K562 (cell line): Measurements from ENCODE around the gene TPCN1. TPM values are rescaled to one million over a fixed set of nuclear protein-coding genes. Genes with fewer than 3 reads are reported as not detected.

ENCODE experiments used
- ATAC-seq: fragments of 200-7000 bp; cut with Tn5 transposase; 3 replicates; pipeline ENCODE4 v1.9.1; 2020; ENCODE audit warnings: moderate library complexity
- BruUV-seq: library from RNA; stranded (reverse); fragments of 400-500 nt; replicated peaks from 2 replicates; lab custom pipeline; 2021; lab: Mats Ljungman, UMichigan
- CTCF ChIA-PET: fragments of 300-600 bp; formaldehyde crosslinking; extraction: SDS; loops from one replicate; lab custom pipeline; 2021; ENCODE audit warnings: low intra/inter-chr PET ratio; lab: Yijun Ruan, JAX
- POLR2A ChIA-PET: fragments of 300-600, 350-650 bp; sonication (Branson Sonifier 250); formaldehyde crosslinking; extraction: SDS; loops from one replicate; lab custom pipeline; 2021; ENCODE audit warnings: antibody characterized with exemption, inconsistent platforms; lab: Yijun Ruan, JAX
- DNase-seq, 4 experiments: peaks; one replicate each; pipeline versions ENCODE4 v3.0.0 to v3.0.0-alpha.2; 2011 to 2018; ENCODE audit warnings: low spot score in 3 of 4, mixed read lengths in 3 of 4; ENCODE audit errors: extremely low read depth in 1 of 4
- FAIRE-seq: peaks from 2 replicates; lab custom pipeline; 2011; peaks lifted over from hg19 to GRCh38; lab: Jason Lieb, UNC
- H2AFZ ChIP-seq: 2 replicates; pipeline ENCODE4 v1.6.0; 2011; ENCODE audit warnings: low read depth, low read length, control low read depth, inconsistent platforms
- H3K27ac ChIP-seq: fragments of 200-600 bp; 3 replicates; pipeline ENCODE4 v1.8.0; 2011; ENCODE audit warnings: low read depth, mild to moderate bottlenecking, control low read depth, inconsistent platforms, low read length, moderate library complexity, mixed read lengths; ENCODE audit errors: extremely low read depth
- H3K27me3 ChIP-seq, 2 experiments: fragments of 300-600 bp in 1 of 2; 2 replicates in 1 of 2; 3 replicates in 1 of 2; pipeline versions ENCODE4 v1.6.0 to v1.8.0; 2011; ENCODE audit warnings: inconsistent platforms in 2 of 2, low read length in 2 of 2, mild to moderate bottlenecking in 1 of 2, mixed read lengths in 1 of 2, moderate library complexity in 1 of 2; ENCODE audit not compliant: control insufficient read depth in 2 of 2, insufficient read depth in 2 of 2
- H3K36me3 ChIP-seq: fragments of 300-600 bp; 3 replicates; pipeline ENCODE4 v1.8.0; 2011; ENCODE audit warnings: mild to moderate bottlenecking, low read length, inconsistent platforms; ENCODE audit not compliant: control insufficient read depth, insufficient read depth
- H3K4me1 ChIP-seq, 2 experiments: fragments of 200-600 bp in 1 of 2; replicated peaks in 1 of 2; 2 replicates in 1 of 2; 3 replicates in 1 of 2; pipeline versions ENCODE4 v1.5.1 to v1.8.0; 2011; ENCODE audit warnings: inconsistent platforms in 2 of 2, low read length in 2 of 2, mild to moderate bottlenecking in 1 of 2, mixed read lengths in 1 of 2, moderate library complexity in 1 of 2; ENCODE audit not compliant: control insufficient read depth in 2 of 2, insufficient read depth in 2 of 2
- H3K4me2 ChIP-seq: 2 replicates; pipeline ENCODE4 v1.6.1; 2011; ENCODE audit warnings: low read length, control low read depth, inconsistent platforms, mixed read lengths; ENCODE audit not compliant: insufficient read depth
- H3K4me3 ChIP-seq: fragments of 200-600 bp; sonication (generic), shearing (Covaris generic); 2 replicates; pipeline ENCODE4 v1.5.1; 2016; ENCODE audit warnings: control low read depth, inconsistent platforms
- H3K79me2 ChIP-seq: fragments of 200-600 bp; 3 replicates; pipeline ENCODE4 v1.8.0; 2011; ENCODE audit warnings: low read length, inconsistent platforms; ENCODE audit not compliant: control insufficient read depth, insufficient read depth
- H3K9ac ChIP-seq, 2 experiments: 2 replicates each; pipeline versions ENCODE4 v1.6.0 to v1.6.1; 2011; ENCODE audit warnings: low read depth in 2 of 2, low read length in 2 of 2, control low read depth in 1 of 2, inconsistent platforms in 1 of 2, mild to moderate bottlenecking in 1 of 2, mixed read lengths in 1 of 2; ENCODE audit not compliant: insufficient read depth in 1 of 2
- H3K9me1 ChIP-seq: one replicate; pipeline ENCODE4 v1.6.0; 2011; ENCODE audit warnings: inconsistent platforms, mild to moderate bottlenecking, low read length, moderate library complexity; ENCODE audit not compliant: control insufficient read depth, insufficient read depth
- H3K9me3 ChIP-seq: replicated peaks from 2 replicates; pipeline ENCODE4 v1.5.1; 2011; ENCODE audit warnings: low read depth, low read length, inconsistent platforms; ENCODE audit not compliant: control insufficient read depth, insufficient read depth
- H4K20me1 ChIP-seq: replicated peaks from 2 replicates; pipeline ENCODE4 v1.6.1; 2011; ENCODE audit warnings: low read length, inconsistent platforms, mixed read lengths; ENCODE audit not compliant: control insufficient read depth, insufficient read depth
- CBFA2T2 ChIP-seq: fragments of 450-650 bp; conservative IDR thresholded peaks from 2 replicates; pipeline ENCODE4 v1.6.1; 2017; ENCODE audit warnings: mild to moderate bottlenecking
- CBFA2T3 ChIP-seq: fragments of 450-650 bp; IDR thresholded peaks from 2 replicates; pipeline ENCODE4 v1.6.1; 2017
- CBX1 ChIP-seq: sonication (generic); IDR thresholded peaks from 2 replicates; pipeline ENCODE4 v1.6.1; 2016; ENCODE audit warnings: antibody characterized with exemption, low read depth, mild to moderate bottlenecking
- ETV1 ChIP-seq: fragments of 450-650 bp; conservative IDR thresholded peaks from 2 replicates; pipeline ENCODE4 v1.6.1; 2016; ENCODE audit warnings: missing genetic modification characterization, control low read depth, low read depth, missing compliant biosample characterization
- ETV5 ChIP-seq: sonication (generic); formaldehyde crosslinking; IDR thresholded peaks from 2 replicates; pipeline ENCODE4 v1.4.0; 2020; ENCODE audit warnings: low read depth, mild to moderate bottlenecking, missing genetic modification reagents
- GABPA ChIP-seq: fragments of 200-800 bp; sonication (Bioruptor generic); conservative IDR thresholded peaks from 2 replicates; pipeline ENCODE4 v1.6.1; 2016; ENCODE audit warnings: low read depth, missing genetic modification characterization, missing compliant biosample characterization
- GABPB1 ChIP-seq: sonication (generic); formaldehyde crosslinking; IDR thresholded peaks from 2 replicates; pipeline ENCODE4 v1.8.0; 2022; ENCODE audit warnings: mild to moderate bottlenecking, missing genetic modification reagents
- LCOR ChIP-seq: sonication (generic); formaldehyde crosslinking; IDR thresholded peaks from 2 replicates; pipeline ENCODE4 v1.8.0; 2022; ENCODE audit warnings: mild to moderate bottlenecking, missing genetic modification reagents
- NCOR1 ChIP-seq: fragments of 450-650 bp; IDR thresholded peaks from 2 replicates; pipeline ENCODE4 v1.6.1; 2016; ENCODE audit warnings: mild to moderate bottlenecking, moderate library complexity
- POLR2B ChIP-seq: fragments of 450-650 bp; IDR thresholded peaks from 2 replicates; pipeline ENCODE4 v1.6.1; 2018; ENCODE audit warnings: low read depth; ENCODE audit not compliant: partially characterized antibody
- SIRT6 ChIP-seq: IDR thresholded peaks from one replicate; pipeline ENCODE4 v1.6.1; 2012; ENCODE audit warnings: low read depth, mild to moderate bottlenecking, control low read depth, inconsistent platforms, low read length, moderate library complexity
- SMARCA4 ChIP-seq: fragments of 450-650 bp; IDR thresholded peaks from 2 replicates; pipeline ENCODE4 v1.6.1; 2016
- TCF3 ChIP-seq: sonication (generic); formaldehyde crosslinking; IDR thresholded peaks from 2 replicates; pipeline ENCODE4 v1.4.0; 2020; ENCODE audit warnings: mild to moderate bottlenecking, missing genetic modification reagents
- TOE1 ChIP-seq, 2 experiments: fragments of 450-650 bp in 1 of 2; sonication (generic) in 1 of 2; formaldehyde crosslinking in 1 of 2; IDR thresholded peaks; 2 replicates each; pipeline versions ENCODE4 v1.7.1 to v1.8.0; 2016 to 2022; ENCODE audit warnings: borderline replicate concordance in 2 of 2, mild to moderate bottlenecking in 2 of 2, antibody characterized with exemption in 1 of 2, inconsistent platforms in 1 of 2, low read depth in 1 of 2, missing genetic modification reagents in 1 of 2, moderate library complexity in 1 of 2
- YY1 ChIP-seq, 3 experiments: IDR thresholded peaks; 2 replicates each; pipeline ENCODE4 v1.6.1; 2011; ENCODE audit warnings: low read length in 2 of 3, mild to moderate bottlenecking in 2 of 3, moderate library complexity in 2 of 3, borderline replicate concordance in 1 of 3, control low read depth in 1 of 3, low read depth in 1 of 3; ENCODE audit not compliant: insufficient read depth in 3 of 3, insufficient replicate concordance in 2 of 3, control insufficient read depth in 1 of 3, insufficient read length in 1 of 3; ENCODE audit errors: extremely low read depth in 1 of 3
- WGBS: fragments of 100-300 bp; shearing (Covaris generic); methylation state at CpG from one replicate; pipeline ENCODE4 v1.1.6; 2016; ENCODE audit warnings: low coverage, mixed read lengths; ENCODE audit not compliant: insufficient coverage; ENCODE audit errors: missing lambda C conversion rate; 5-methylcytosine and 5-hydroxymethylcytosine counted together
- in situ Hi-C: fragments of 300-500 bp; cut with MboI; formaldehyde crosslinking; loops from 4 replicates; pipeline ENCODE4 v1.15.0; 2018; ENCODE audit warnings: inconsistent platforms, mixed read lengths
- intact Hi-C: fragments of 100-400 bp; cut with micrococcal nuclease; formaldehyde crosslinking; loops from 2 replicates; pipeline ENCODE4 v1.14.2; 2022
- polyA plus RNA-seq, 8 experiments: library from polyadenylated mRNA; depleted of rRNA in 4 of 8; stranded (reverse) in 5 of 8; unstranded in 3 of 8; fragments of >200 nt; fragmentation: Nextera tagmentation in 2 of 8; fragmentation: Illumina TruSeq in 1 of 8; extraction: Ambion mirVana in 2 of 8; extraction: Trizol in 1 of 8; gene quantifications; 2 replicates each; pipeline versions ENCODE4 v1.2.1 to v1.2.3, GENCODE V29; 2011 to 2014; ENCODE audit warnings: inconsistent platforms in 1 of 8, missing spikeins in 1 of 8
- total RNA-seq, 7 experiments: library from RNA; depleted of rRNA in 6 of 7; stranded (reverse); fragments of >200 nt in 6 of 7; fragmentation: Illumina TruSeq in 2 of 7; extraction: Trizol in 2 of 7; gene quantifications; 2 replicates each; pipeline versions ENCODE4 v1.2.1 to v1.2.3, GENCODE V29; 2011 to 2021; ENCODE audit warnings: low replicate concordance in 1 of 7
- TF ChIP-seq, protein P1 (sequence below): sonication (generic); formaldehyde crosslinking; IDR thresholded peaks from 2 replicates; pipeline ENCODE4 v1.8.0; 2023; ENCODE audit warnings: mild to moderate bottlenecking, missing genetic modification reagents
- TF ChIP-seq, protein P2 (sequence below): fragments of 450-650 bp; formaldehyde crosslinking; IDR thresholded peaks from 2 replicates; pipeline ENCODE4 v1.4.0; 2020; ENCODE audit warnings: mild to moderate bottlenecking, moderate library complexity

Gene TPCN1
- total and polyA plus RNA-seq, 9 of the 15 experiments (the other 6 are each of a cell fraction or from before 2014, with no cell fraction given): 0.80 to 23.8 (median 7.4) TPM

DNA sequence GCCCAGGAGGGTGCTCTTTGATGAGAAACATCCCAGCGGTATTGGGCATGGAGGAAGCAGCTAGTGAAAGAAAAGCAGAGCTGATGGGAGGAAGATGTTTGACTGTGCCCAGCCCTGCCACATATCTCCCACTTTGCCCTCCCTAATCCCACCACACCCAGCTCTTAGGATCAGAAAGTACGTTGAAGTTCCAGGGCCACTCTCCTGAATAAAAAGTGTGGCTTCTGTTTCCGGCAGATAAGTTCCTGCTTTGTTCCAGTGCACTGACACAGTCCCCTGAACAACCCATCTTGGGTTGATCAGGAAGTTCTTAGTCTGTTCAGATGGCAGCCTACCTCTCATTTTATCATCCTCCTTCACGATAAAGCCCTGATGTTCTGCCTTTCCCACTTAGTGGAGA is 16.5 kb downstream of the TPCN1 start:
- Histone ChIP-seq H3K27me3 (no peaks in the 10 kb centered on the region), H3K9ac (peak overlapping the region; percentile 20 to 69; a peak in 3 of 4 replicates), H3K27ac (peak overlapping the region; percentile 59), H2AFZ (no peak overlapping the region), H3K4me1 (peaks cover 29 to 38% of the 10 kb centered on the region in 2 experiments), H4K20me1 (no peaks in the 10 kb centered on the region), H3K79me2 (no peaks in the 10 kb centered on the region), H3K4me2 (peak overlapping the region; percentile 45), H3K9me3 (no peaks in the 10 kb centered on the region), H3K4me3 (no peak overlapping the region), H3K36me3 (peaks cover 40% of the 10 kb centered on the region), H3K9me1 (no peaks in the 10 kb centered on the region)
- POLR2A ChIA-PET: interaction anchor here (0.8 to 3.4 kb wide), 3 partner anchors 8 to 15 kb away, joined by 3 to 25 read pairs (median 10); no protein-coding TSS in a partner anchor
- BruUV-seq: no TSS peak
- DNase-seq (peak; percentile 41 to 64 (median 44)), ATAC-seq (peak; percentile 82), FAIRE-seq (peak; percentile 68)
- in situ Hi-C loops (no loop called here), intact Hi-C loops (loop anchor here (5.0 kb wide), 1 partner anchor 40 kb away; no protein-coding TSS in a partner anchor)
- 17% methylated on average over 4 of the region's 4 CpGs for WGBS
- CTCF ChIA-PET: no interaction called here
- TF ChIP-seq CBX1 (no peak), CBFA2T3 (peak; percentile 75), TOE1 (IDR thresholded peaks at IDR 0.05; ENCODE audit: borderline replicate concordance) (no peak), TOE1 (CRISPR knock-in tag; IDR thresholded peaks at IDR 0.05; ENCODE audit: borderline replicate concordance, low read depth) (no peak), GABPA (tag) (peak; percentile 51; the same call in 1 of the 2 replicates), SMARCA4 (peak; percentile 42), YY1 (IDR thresholded peaks at IDR 0.05; ENCODE audit: borderline replicate concordance in 1 of 3, control insufficient read depth in 1 of 3, extremely low read depth in 1 of 3, insufficient read depth in 3 of 3, insufficient read length in 1 of 3, insufficient replicate concordance in 2 of 3, low read depth in 1 of 3, low read length in 2 of 3) (peak in 1 of 3 experiments; percentile 11), TCF3 (CRISPR knock-in tag) (peak; percentile 76), ETV1 (peak; percentile 86), POLR2B (no peak), ETV5 (0 out of 2 replicates have a peak, but pooled peaks have one; percentile 26), CBFA2T2 (peak; percentile 48; the same call in 1 of the 2 replicates), LCOR (peak; percentile 51; the same call in 1 of the 2 replicates), GABPB1 (CRISPR knock-in tag) (peak; percentile 64), NCOR1 (peak; percentile 30; the same call in 1 of the 2 replicates), SIRT6 (no peak)
- TF ChIP-seq, protein P1, sequence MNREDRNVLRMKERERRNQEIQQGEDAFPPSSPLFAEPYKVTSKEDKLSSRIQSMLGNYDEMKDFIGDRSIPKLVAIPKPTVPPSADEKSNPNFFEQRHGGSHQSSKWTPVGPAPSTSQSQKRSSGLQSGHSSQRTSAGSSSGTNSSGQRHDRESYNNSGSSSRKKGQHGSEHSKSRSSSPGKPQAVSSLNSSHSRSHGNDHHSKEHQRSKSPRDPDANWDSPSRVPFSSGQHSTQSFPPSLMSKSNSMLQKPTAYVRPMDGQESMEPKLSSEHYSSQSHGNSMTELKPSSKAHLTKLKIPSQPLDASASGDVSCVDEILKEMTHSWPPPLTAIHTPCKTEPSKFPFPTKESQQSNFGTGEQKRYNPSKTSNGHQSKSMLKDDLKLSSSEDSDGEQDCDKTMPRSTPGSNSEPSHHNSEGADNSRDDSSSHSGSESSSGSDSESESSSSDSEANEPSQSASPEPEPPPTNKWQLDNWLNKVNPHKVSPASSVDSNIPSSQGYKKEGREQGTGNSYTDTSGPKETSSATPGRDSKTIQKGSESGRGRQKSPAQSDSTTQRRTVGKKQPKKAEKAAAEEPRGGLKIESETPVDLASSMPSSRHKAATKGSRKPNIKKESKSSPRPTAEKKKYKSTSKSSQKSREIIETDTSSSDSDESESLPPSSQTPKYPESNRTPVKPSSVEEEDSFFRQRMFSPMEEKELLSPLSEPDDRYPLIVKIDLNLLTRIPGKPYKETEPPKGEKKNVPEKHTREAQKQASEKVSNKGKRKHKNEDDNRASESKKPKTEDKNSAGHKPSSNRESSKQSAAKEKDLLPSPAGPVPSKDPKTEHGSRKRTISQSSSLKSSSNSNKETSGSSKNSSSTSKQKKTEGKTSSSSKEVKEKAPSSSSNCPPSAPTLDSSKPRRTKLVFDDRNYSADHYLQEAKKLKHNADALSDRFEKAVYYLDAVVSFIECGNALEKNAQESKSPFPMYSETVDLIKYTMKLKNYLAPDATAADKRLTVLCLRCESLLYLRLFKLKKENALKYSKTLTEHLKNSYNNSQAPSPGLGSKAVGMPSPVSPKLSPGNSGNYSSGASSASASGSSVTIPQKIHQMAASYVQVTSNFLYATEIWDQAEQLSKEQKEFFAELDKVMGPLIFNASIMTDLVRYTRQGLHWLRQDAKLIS (CRISPR knock-in tag): 0 out of 2 replicates have a peak, but pooled peaks have one; percentile 32
- TF ChIP-seq, protein P2, sequence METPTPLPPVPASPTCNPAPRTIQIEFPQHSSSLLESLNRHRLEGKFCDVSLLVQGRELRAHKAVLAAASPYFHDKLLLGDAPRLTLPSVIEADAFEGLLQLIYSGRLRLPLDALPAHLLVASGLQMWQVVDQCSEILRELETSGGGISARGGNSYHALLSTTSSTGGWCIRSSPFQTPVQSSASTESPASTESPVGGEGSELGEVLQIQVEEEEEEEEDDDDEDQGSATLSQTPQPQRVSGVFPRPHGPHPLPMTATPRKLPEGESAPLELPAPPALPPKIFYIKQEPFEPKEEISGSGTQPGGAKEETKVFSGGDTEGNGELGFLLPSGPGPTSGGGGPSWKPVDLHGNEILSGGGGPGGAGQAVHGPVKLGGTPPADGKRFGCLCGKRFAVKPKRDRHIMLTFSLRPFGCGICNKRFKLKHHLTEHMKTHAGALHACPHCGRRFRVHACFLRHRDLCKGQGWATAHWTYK (CRISPR knock-in tag): 0 out of 2 replicates have a peak, but pooled peaks have one; percentile 33
